H1 (cell line): Measurements from ENCODE around the gene PHF23. TPM values are rescaled to one million over a fixed set of nuclear protein-coding genes. Genes with fewer than 3 reads are reported as not detected.
A peak's percentile ranks its signal among the peaks of the same experiment; 100 is the strongest.

Source experiments
- CTCF ChIA-PET: fragments of 300-600 bp; sonication (Branson Sonifier 250); formaldehyde crosslinking; loops from one replicate; lab custom pipeline; 2021; ENCODE audit not compliant: partially characterized antibody; lab: Charles Lee
- POLR2A ChIA-PET: fragments of 300-600 bp; sonication (Branson Sonifier 250); formaldehyde crosslinking; loops from one replicate; lab custom pipeline; 2021; ENCODE audit warnings: inconsistent platforms; ENCODE audit not compliant: partially characterized antibody; lab: Charles Lee
- DNase-seq, 2 experiments: peaks; one replicate each; pipeline versions ENCODE4 v3.0.0 to v3.0.0-alpha.2; 2010 to 2022; ENCODE audit warnings: low spot score in 2 of 2, low read depth in 1 of 2, mixed read lengths in 1 of 2
- FAIRE-seq: peaks from 2 replicates; lab custom pipeline; 2011; peaks lifted over from hg19 to GRCh38; lab: Jason Lieb, UNC
- H2AFZ ChIP-seq: 2 replicates; pipeline ENCODE4 v1.8.1; 2012; ENCODE audit warnings: low read length, inconsistent platforms
- H2AK5ac ChIP-seq: 2 replicates; pipeline ENCODE4 v1.6.1; 2013; ENCODE audit warnings: low read depth, low read length
- H2BK120ac ChIP-seq: replicated peaks from 2 replicates; pipeline ENCODE3; 2013; ENCODE audit warnings: low read depth, low read length, inconsistent platforms
- H2BK12ac ChIP-seq: 2 replicates; pipeline ENCODE4 v1.6.1; 2013; ENCODE audit warnings: low read depth, low read length
- H2BK15ac ChIP-seq: 2 replicates; pipeline ENCODE4 v1.6.1; 2013; ENCODE audit warnings: low read length
- H2BK20ac ChIP-seq: 2 replicates; pipeline ENCODE4 v1.6.1; 2013; ENCODE audit warnings: low read length
- H2BK5ac ChIP-seq: 2 replicates; pipeline ENCODE4 v1.6.1; 2013; ENCODE audit warnings: low read depth, low read length
- H3K14ac ChIP-seq: 2 replicates; pipeline ENCODE4 v1.6.1; 2013; ENCODE audit warnings: inconsistent platforms; ENCODE audit not compliant: insufficient read length
- H3K18ac ChIP-seq: 2 replicates; pipeline ENCODE4 v1.6.1; 2013; ENCODE audit warnings: low read length; ENCODE audit errors: extremely low read depth
- H3K23ac ChIP-seq: 2 replicates; pipeline ENCODE4 v1.6.1; 2013; ENCODE audit warnings: inconsistent platforms; ENCODE audit not compliant: insufficient read length
- H3K23me2 ChIP-seq: 2 replicates; pipeline ENCODE4 v1.6.1; 2013; ENCODE audit warnings: low read depth, low read length
- H3K27ac ChIP-seq: 2 replicates; pipeline ENCODE4 v1.6.1; 2011; ENCODE audit warnings: low read depth, low read length, inconsistent platforms
- H3K27me3 ChIP-seq, 4 experiments: replicated peaks in 1 of 4; 1 replicate in 1 of 4; 2 replicates in 3 of 4; pipeline versions ENCODE4 v1.6.1 to v1.8.1; 2011 to 2013; ENCODE audit warnings: low read length in 3 of 4, mild to moderate bottlenecking in 3 of 4, inconsistent platforms in 2 of 4, mixed read lengths in 2 of 4, moderate library complexity in 1 of 4; ENCODE audit not compliant: control insufficient read depth in 3 of 4, insufficient read depth in 3 of 4; ENCODE audit errors: extremely low read depth in 1 of 4
- H3K36me3 ChIP-seq, 4 experiments: 2 replicates each; pipeline versions ENCODE4 v1.6.1 to v1.8.1; 2011 to 2013; ENCODE audit warnings: mild to moderate bottlenecking in 4 of 4, low read length in 3 of 4, moderate library complexity in 2 of 4, control low read depth in 1 of 4, inconsistent platforms in 1 of 4; ENCODE audit not compliant: insufficient read depth in 4 of 4, control insufficient read depth in 2 of 4
- H3K4ac ChIP-seq: replicated peaks from 2 replicates; pipeline ENCODE3; 2013; ENCODE audit warnings: low read length, low read depth, mixed read lengths, inconsistent platforms; ENCODE audit not compliant: insufficient read length
- H3K4me1 ChIP-seq, 4 experiments: replicated peaks in 1 of 4; 1 replicate in 1 of 4; 2 replicates in 3 of 4; pipeline versions ENCODE4 v1.6.1 to v1.8.1; 2011 to 2013; ENCODE audit warnings: low read length in 3 of 4, inconsistent platforms in 2 of 4, mixed read lengths in 1 of 4; ENCODE audit not compliant: insufficient read depth in 4 of 4, control insufficient read depth in 3 of 4
- H3K4me2 ChIP-seq, 2 experiments: 2 replicates each; pipeline versions ENCODE4 v1.6.1 to v1.8.1; 2011 to 2013; ENCODE audit warnings: low read depth in 2 of 2, low read length in 2 of 2, control low read depth in 1 of 2, inconsistent platforms in 1 of 2, mild to moderate bottlenecking in 1 of 2; ENCODE audit not compliant: insufficient read depth in 1 of 2
- H3K4me3 ChIP-seq, 4 experiments: fragments of 200-600, 300-600 bp in 1 of 4; sonication (generic), shearing (Covaris generic), sonication (Bioruptor Twin) in 1 of 4; 2 replicates each; pipeline versions ENCODE4 v1.5.1 to v1.8.1; 2011 to 2016; ENCODE audit warnings: low read length in 4 of 4, low read depth in 3 of 4, control low read depth in 2 of 4, inconsistent platforms in 2 of 4, mild to moderate bottlenecking in 2 of 4, mixed read lengths in 1 of 4, moderate library complexity in 1 of 4; ENCODE audit not compliant: insufficient read depth in 2 of 4; ENCODE audit errors: extremely low read depth in 1 of 4
- H3K56ac ChIP-seq: replicated peaks from 2 replicates; pipeline ENCODE3; 2013; ENCODE audit warnings: low read depth, mild to moderate bottlenecking, mixed read lengths, low read length, inconsistent platforms; ENCODE audit not compliant: insufficient read length
- H3K79me1 ChIP-seq: 2 replicates; pipeline ENCODE4 v1.6.1; 2013; ENCODE audit warnings: low read depth, low read length, control low read depth
- H3K79me2 ChIP-seq, 2 experiments: 2 replicates each; pipeline versions ENCODE4 v1.6.1 to v1.8.1; 2012 to 2013; ENCODE audit warnings: low read length in 2 of 2, mild to moderate bottlenecking in 2 of 2, inconsistent platforms in 1 of 2; ENCODE audit not compliant: insufficient read depth in 2 of 2, control insufficient read depth in 1 of 2
- H3K9ac ChIP-seq, 4 experiments: replicated peaks in 1 of 4; 1 replicate in 1 of 4; 2 replicates in 3 of 4; pipeline versions ENCODE4 v1.6.1 to v1.8.1; 2011 to 2013; ENCODE audit warnings: low read depth in 3 of 4, low read length in 3 of 4, control low read depth in 2 of 4, mild to moderate bottlenecking in 2 of 4, moderate library complexity in 2 of 4, inconsistent platforms in 1 of 4; ENCODE audit errors: extremely low read depth in 1 of 4
- H3K9me3 ChIP-seq, 2 experiments: 2 replicates each; pipeline versions ENCODE4 v1.6.1 to v1.8.1; 2012 to 2013; ENCODE audit warnings: mild to moderate bottlenecking in 2 of 2, moderate library complexity in 2 of 2, control low read depth in 1 of 2, inconsistent platforms in 1 of 2, low read depth in 1 of 2, low read length in 1 of 2, mixed read lengths in 1 of 2; ENCODE audit not compliant: insufficient read depth in 2 of 2
- H4K20me1 ChIP-seq, 2 experiments: replicated peaks in 1 of 2; 2 replicates each; pipeline versions ENCODE3 to v1.8.1; 2011 to 2013; ENCODE audit warnings: inconsistent platforms in 2 of 2, low read length in 2 of 2, mild to moderate bottlenecking in 1 of 2; ENCODE audit not compliant: insufficient read depth in 2 of 2, control insufficient read depth in 1 of 2
- H4K5ac ChIP-seq: 2 replicates; pipeline ENCODE4 v1.6.1; 2013; ENCODE audit warnings: low read length, low read depth, mixed read lengths, inconsistent platforms; ENCODE audit not compliant: insufficient read length
- H4K8ac ChIP-seq: 2 replicates; pipeline ENCODE4 v1.8.0; 2013; ENCODE audit warnings: mild to moderate bottlenecking, moderate library complexity, low read length, inconsistent platforms; ENCODE audit not compliant: insufficient read depth; ENCODE audit errors: extremely low read depth
- H4K91ac ChIP-seq: replicated peaks from 2 replicates; pipeline ENCODE3; 2013; ENCODE audit warnings: low read length, mixed read lengths, inconsistent platforms; ENCODE audit not compliant: insufficient read length
- CBX8 ChIP-seq: fragments of 300-800, 300-1000 bp; sonication (generic); IDR thresholded peaks from 2 replicates; pipeline ENCODE4 v1.7.1; 2016; ENCODE audit warnings: low read depth, low read length, borderline replicate concordance
- CHD1 ChIP-seq: IDR thresholded peaks from 2 replicates; pipeline ENCODE4 v1.6.1; 2012; ENCODE audit warnings: low read depth, low read length, improper control_type of control experiment
- HDAC2 ChIP-seq, 2 experiments: fragments of 300-600 bp in 1 of 2; sonication (generic) in 1 of 2; IDR thresholded peaks; 2 replicates each; pipeline ENCODE4 v1.6.1; 2011 to 2012; ENCODE audit warnings: low read depth in 2 of 2, low read length in 2 of 2, mild to moderate bottlenecking in 2 of 2, moderate library complexity in 2 of 2, borderline replicate concordance in 1 of 2, inconsistent platforms in 1 of 2
- NANOG ChIP-seq: IDR thresholded peaks from 2 replicates; pipeline ENCODE4 v1.6.1; 2011; ENCODE audit warnings: low read length, low read depth, mild to moderate bottlenecking, inconsistent platforms; ENCODE audit not compliant: insufficient read depth, poor library complexity, severe bottlenecking
- RNF2 ChIP-seq: fragments of 200-900, 300-1000 bp; sonication (generic); IDR thresholded peaks from 2 replicates; pipeline ENCODE4 v1.7.1; 2016; ENCODE audit warnings: borderline replicate concordance, low read depth, mild to moderate bottlenecking, antibody characterized with exemption, low read length; ENCODE audit not compliant: poor library complexity, severe bottlenecking; ENCODE audit errors: missing control alignments
- WGBS, 2 experiments: shearing (Covaris generic) in 1 of 2; methylation state at CpG; one replicate each; pipeline versions ENCODE4 v1.1.6 to v1.1.7; 2013 to 2015; ENCODE audit warnings: low lambda C conversion rate in 2 of 2, mixed read lengths in 2 of 2, inconsistent platforms in 1 of 2, low coverage in 1 of 2, missing lambda C conversion rate in 1 of 2; ENCODE audit not compliant: insufficient replicate concordance in 2 of 2, insufficient coverage in 1 of 2, insufficient read length in 1 of 2; ENCODE audit errors: extremely low coverage in 1 of 2, missing lambda C conversion rate in 1 of 2; 5-methylcytosine and 5-hydroxymethylcytosine counted together
- long read RNA-seq, 2 experiments: library from RNA in 1 of 2; library from capped mRNA in 1 of 2; stranded (forward); transcript quantifications; one replicate each; pipeline ENCODE4 v2.0.0, GENCODE V29; 2021; ENCODE audit warnings: inconsistent platforms in 1 of 2
- polyA minus RNA-seq, 3 experiments: library from RNA; depleted of rRNA, polyadenylated mRNA; stranded (reverse); fragments of >200 nt; gene quantifications; 1 replicate in 2 of 3; 2 replicates in 1 of 3; pipeline ENCODE4 v1.2.3, GENCODE V29; 2011
- polyA plus RNA-seq, 7 experiments: library from polyadenylated mRNA; depleted of rRNA in 3 of 7; stranded (reverse) in 5 of 7; unstranded in 2 of 7; fragments of >200 nt in 5 of 7; fragments of 200-250 nt in 2 of 7; gene quantifications; 1 replicate in 5 of 7; 2 replicates in 1 of 7; 4 replicates in 1 of 7; pipeline versions ENCODE4 v1.2.1 to v1.2.3, GENCODE V29; 2011 to 2013; ENCODE audit warnings: missing spikeins in 2 of 7, mixed read lengths in 2 of 7
- total RNA-seq: library from RNA; stranded (reverse); fragmentation: NEBNext Ultra II Directional; extraction: Animal tissue kit (Norgen Biotek cat#: 25700); gene quantifications from 2 replicates; pipeline ENCODE4 v1.2.1, GENCODE V29; 2021

The PHF23 gene
- total RNA-seq (62.8 and 65.1 TPM in 2 replicates), polyA plus RNA-seq (2011; rRNA removed) (46.5 and 47.5 TPM in 2 replicates), polyA minus RNA-seq (2011; rRNA and poly(A)+ RNA removed) (46.8 and 59.7 TPM in 2 replicates)
- polyA plus RNA-seq (2011; cell fraction: cytosol; rRNA removed) = 45.6 TPM
- 44.4 TPM for polyA plus RNA-seq (2011; cell fraction: nucleus; rRNA removed)
- 57.1 to 63.2 TPM (median 57.6 TPM) in 4 replicates for polyA plus RNA-seq (2012, experiment 1 of 2)
- 65.8 TPM for polyA plus RNA-seq (2012, experiment 2 of 2)
- polyA plus RNA-seq (2013, experiment 1 of 2) = 66.2 TPM
- 69.5 TPM for polyA plus RNA-seq (2013, experiment 2 of 2)
- 27.7 TPM for polyA minus RNA-seq (2011; cell fraction: cytosol; rRNA and poly(A)+ RNA removed)
- 19.8 TPM for polyA minus RNA-seq (2011; cell fraction: nucleus; rRNA and poly(A)+ RNA removed)
- long read RNA-seq, experiment 1, transcript PHF23-201 (5 exons, 2,037 nt) = major isoform, 6 of 45 reads
- long read RNA-seq, experiment 1, partial matches to known transcripts = 36 of 45 reads
- long read RNA-seq, experiment 1, other reads (novel, unspliced or antisense) = 3 of 45 reads
- long read RNA-seq, experiment 2, transcript PHF23-201 (5 exons, 2,037 nt) = major isoform, 26 of 39 reads
- long read RNA-seq, experiment 2, transcript PHF23-205 (5 exons, 1,768 nt) = minor isoform, 5 of 39 reads
- long read RNA-seq, experiment 2, partial matches to known transcripts = 5 of 39 reads
- long read RNA-seq, experiment 2, other reads (novel, unspliced or antisense) = 3 of 39 reads

- no peak within 1 kb of the TSS for H2AK5ac ChIP-seq
- peak within 1 kb of the TSS; percentile 81 to 93 (median 86) for H3K9ac ChIP-seq
- H3K23ac ChIP-seq = no peak within 1 kb of the TSS
- H3K4me3 ChIP-seq = peak within 1 kb of the TSS; percentile 91 to 97 (median 94)
- H4K5ac ChIP-seq = peak within 1 kb of the TSS; percentile 74
- H3K4me1 ChIP-seq = peaks cover 5 to 24% (median 12%) of the 10 kb centered on the region in 4 experiments
- H3K36me3 ChIP-seq = peaks cover 15 to 42% (median 26%) of the 10 kb centered on the region in 4 experiments; a peak in 7 of 8 replicates
- CTCF ChIA-PET = interaction anchor here (0.8 to 6.4 kb wide), 4 partner anchors 18 to 209 kb away, joined by 3 to 46 read pairs (median 10); partner anchors contain the start of genes ACADVL and DLG4
- WGBS, 2 experiments = 5% methylated on average over 14 of the region's 72 CpGs; no CpG with 5 or more reads in 1 of the 2 experiments
- peaks cover 0 to 48% of the 10 kb centered on the region in 2 experiments; a peak in 2 of 4 replicates for H3K79me2 ChIP-seq
- H2BK120ac ChIP-seq = no peak within 1 kb of the TSS
- DNase-seq (peak; percentile 94 to 99), FAIRE-seq (peak; percentile 78)
- H3K9me3 ChIP-seq = no peaks in the 10 kb centered on the region
- peak within 1 kb of the TSS; percentile 92 to 93 for H3K4me2 ChIP-seq
- no peak within 1 kb of the TSS for H2BK15ac ChIP-seq
- POLR2A ChIA-PET = interaction anchor here (0.7 to 19.7 kb wide), 23 partner anchors 9 to 350 kb away, joined by 3 to 386 read pairs (median 4); partner anchors contain the start of genes ACADVL, ACAP1, CLDN7 and CTDNEP1
- H3K4ac ChIP-seq = peak within 1 kb of the TSS; percentile 91
- peak within 1 kb of the TSS; percentile 93 for H3K56ac ChIP-seq
- H2BK12ac ChIP-seq = 0 out of 2 replicates have a peak within 1 kb of the TSS, but pooled peaks have one; percentile 9
- peak within 1 kb of the TSS; percentile 77 for H4K91ac ChIP-seq
- no peak within 1 kb of the TSS for H2AFZ ChIP-seq
- H3K27me3 ChIP-seq = no peaks in the 10 kb centered on the region
- H3K23me2 ChIP-seq = peaks cover 18% of the 10 kb centered on the region
- H4K20me1 ChIP-seq = peaks cover 10 to 19% of the 10 kb centered on the region in 2 experiments
- peak within 1 kb of the TSS; percentile 66; the same call in 1 of the 2 replicates for H3K18ac ChIP-seq
- peak within 1 kb of the TSS; percentile 63 for H3K27ac ChIP-seq
- no peak within 1 kb of the TSS for H3K14ac ChIP-seq
- H4K8ac ChIP-seq = peak within 1 kb of the TSS; percentile 90
- no peak within 1 kb of the TSS for H2BK20ac ChIP-seq
- H2BK5ac ChIP-seq = peak within 1 kb of the TSS; percentile 87
- H3K79me1 ChIP-seq = peaks cover 8% of the 10 kb centered on the region; the same call in 1 of the 2 replicates
- TF ChIP-seq CBX8 = no peak
- no peak for TF ChIP-seq HDAC2 (IDR thresholded peaks at IDR 0.05; ENCODE audit: borderline replicate concordance in 1 of 2, low read depth in 2 of 2, low read length in 2 of 2)
- no peak for TF ChIP-seq NANOG
- TF ChIP-seq RNF2 = no peak
- TF ChIP-seq CHD1 = no peak
Observed at GRCh38 chr17:7239091-7240027, at the start of gene PHF23. Gene PHF23, minus strand, starts transcription at chr17:7239457. Its CDS starts 178 bp downstream, at chr17:7239279.
